GM18870 (cell line): Measurements from ENCODE around the gene REXO5.
"Not testable (repeated sequence)": the region's sequence is repeated elsewhere in the genome, so short reads cannot be mapped to it uniquely, and the experiment has no call there.

Source experiments
- ATAC-seq: cut with Tn5 transposase; IDR thresholded peaks from one replicate; pipeline ENCODE4 v1.9.1; 2021; ENCODE audit warnings: moderate library complexity; ENCODE audit not compliant: unreplicated experiment

Gene REXO5, protein sequence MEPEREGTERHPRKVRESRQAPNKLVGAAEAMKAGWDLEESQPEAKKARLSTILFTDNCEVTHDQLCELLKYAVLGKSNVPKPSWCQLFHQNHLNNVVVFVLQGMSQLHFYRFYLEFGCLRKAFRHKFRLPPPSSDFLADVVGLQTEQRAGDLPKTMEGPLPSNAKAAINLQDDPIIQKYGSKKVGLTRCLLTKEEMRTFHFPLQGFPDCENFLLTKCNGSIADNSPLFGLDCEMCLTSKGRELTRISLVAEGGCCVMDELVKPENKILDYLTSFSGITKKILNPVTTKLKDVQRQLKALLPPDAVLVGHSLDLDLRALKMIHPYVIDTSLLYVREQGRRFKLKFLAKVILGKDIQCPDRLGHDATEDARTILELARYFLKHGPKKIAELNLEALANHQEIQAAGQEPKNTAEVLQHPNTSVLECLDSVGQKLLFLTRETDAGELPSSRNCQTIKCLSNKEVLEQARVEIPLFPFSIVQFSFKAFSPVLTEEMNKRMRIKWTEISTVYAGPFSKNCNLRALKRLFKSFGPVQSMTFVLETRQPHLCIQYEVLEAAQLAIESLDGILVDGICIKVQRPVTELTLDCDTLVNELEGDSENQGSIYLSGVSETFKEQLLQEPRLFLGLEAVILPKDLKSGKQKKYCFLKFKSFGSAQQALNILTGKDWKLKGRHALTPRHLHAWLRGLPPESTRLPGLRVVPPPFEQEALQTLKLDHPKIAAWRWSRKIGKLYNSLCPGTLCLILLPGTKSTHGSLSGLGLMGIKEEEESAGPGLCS

DNA sequence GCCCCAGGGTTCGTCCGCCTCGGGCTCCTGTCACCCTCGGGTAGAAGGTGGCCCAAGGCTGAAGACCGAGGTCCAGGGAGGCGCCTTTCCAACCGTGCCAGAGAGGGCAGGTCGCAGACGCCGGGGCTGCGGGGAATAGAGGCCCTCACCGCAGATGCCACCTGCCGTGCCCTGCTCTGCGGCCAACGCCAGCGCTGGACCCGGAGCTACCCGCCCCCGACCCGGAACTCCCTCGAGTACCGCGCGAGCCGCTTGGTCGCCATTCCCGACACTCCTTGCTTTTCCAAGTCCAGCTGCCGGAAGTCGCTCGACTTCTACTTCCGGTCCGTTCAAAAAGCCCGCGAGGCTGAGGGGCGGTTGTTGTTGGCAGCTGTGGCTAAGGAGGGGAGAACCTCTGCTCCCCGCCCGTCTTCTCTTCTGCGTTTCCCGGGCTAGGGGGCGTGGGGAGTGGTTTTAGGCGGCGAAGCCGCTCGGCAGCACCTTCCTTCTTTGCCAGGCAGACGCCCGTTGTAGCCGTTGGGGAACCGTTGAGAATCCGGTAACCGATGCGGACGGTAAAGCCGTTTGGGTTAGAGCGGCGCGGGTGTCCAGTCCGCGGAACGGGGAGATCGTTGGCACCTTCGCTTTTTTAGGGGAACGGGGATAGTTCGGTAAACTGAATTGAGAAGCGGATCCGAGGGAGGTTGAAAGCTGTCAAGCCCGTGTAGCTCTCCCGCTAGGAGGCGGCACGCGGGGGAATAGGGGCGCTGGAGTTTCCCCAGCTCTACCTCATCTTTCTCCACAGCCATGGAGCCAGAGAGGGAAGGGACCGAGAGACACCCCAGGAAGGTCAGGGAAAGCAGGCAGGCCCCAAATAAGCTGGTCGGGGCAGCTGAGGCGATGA lies at the start of gene REXO5, which contains the start of gene ERI2:
REXO5 (plus strand) TSS at position 360 of the 883 bp plus-strand sequence; CDS start at position 787, 427 bp downstream.
ERI2 (minus strand) TSS at position 305 of the 883 bp plus-strand sequence; CDS start at position 263, 42 bp downstream.
- peak; percentile 56 for ATAC-seq

DNA sequence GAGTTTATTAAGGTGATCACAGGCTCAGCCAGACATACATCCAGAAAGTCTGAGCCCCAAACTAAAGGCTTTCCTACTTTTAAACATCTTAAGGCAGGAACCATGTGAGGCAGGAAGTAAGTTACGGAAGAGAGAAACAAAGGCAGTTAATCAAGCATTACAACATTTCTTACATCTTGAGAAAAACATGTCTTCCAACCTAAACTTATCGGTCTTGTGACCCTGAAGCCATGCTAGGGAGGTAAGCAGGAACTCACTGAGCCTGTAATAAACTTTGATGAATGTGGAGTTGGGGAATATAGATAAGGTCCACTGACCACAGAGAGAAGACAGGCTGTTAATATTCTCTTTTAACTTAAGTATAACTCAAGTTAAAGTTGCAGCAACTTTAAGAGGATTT lies 46.0 kb upstream of the REXO5 start:
- ATAC-seq: no peak

DNA sequence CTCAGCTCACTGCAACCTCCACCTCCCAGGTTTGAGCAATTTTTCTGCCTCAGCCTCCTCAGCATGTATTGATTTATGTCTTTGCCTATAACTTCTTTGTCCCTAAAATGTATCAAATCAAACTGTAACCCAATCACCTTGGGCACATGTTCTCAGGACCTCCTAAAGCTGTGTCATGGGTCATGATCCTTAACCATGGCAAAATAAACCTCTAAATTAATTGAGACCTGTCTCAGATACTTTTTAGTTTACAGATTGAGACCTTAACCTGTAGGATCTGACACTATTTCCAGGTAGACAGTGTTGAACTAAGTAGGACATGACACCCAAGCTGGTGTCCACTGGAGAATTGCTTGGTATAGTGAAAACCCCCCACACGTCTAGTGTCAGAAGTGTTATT lies 45.2 kb upstream of the REXO5 start:
- no peak for ATAC-seq

DNA sequence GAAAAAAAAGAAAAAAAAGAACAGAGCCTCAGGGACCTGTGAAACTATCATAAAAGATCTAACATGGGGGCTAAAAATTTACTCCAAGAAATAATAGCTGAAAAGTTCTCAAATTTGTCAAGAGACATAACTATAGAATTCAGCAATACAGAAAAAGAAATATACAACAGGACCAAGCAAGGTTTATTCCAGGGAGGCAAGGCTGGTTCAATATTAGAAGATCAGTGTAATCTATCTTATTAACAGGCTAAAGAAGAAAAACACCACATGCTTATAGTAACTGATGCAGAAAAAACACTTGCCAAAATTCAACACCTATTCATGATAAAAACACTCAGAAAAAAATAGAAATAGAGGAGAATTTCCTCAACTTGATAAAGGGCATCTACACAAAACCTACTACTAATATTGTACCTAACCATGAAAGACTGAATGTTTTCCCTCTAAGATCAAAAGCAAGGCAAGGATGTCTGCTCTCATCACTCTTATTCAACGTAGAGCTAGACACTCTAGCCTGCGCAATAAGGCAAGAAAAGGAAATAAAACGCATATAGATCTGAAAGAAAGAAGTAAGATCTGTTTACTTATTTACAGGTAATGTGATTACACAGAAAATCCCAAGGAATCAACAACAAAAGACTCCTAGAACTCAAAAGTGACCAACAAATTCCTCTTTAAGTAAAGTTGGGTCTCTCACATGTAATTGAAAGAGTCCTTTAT lies 43.8 kb upstream of the REXO5 start:
- no peak for ATAC-seq

DNA sequence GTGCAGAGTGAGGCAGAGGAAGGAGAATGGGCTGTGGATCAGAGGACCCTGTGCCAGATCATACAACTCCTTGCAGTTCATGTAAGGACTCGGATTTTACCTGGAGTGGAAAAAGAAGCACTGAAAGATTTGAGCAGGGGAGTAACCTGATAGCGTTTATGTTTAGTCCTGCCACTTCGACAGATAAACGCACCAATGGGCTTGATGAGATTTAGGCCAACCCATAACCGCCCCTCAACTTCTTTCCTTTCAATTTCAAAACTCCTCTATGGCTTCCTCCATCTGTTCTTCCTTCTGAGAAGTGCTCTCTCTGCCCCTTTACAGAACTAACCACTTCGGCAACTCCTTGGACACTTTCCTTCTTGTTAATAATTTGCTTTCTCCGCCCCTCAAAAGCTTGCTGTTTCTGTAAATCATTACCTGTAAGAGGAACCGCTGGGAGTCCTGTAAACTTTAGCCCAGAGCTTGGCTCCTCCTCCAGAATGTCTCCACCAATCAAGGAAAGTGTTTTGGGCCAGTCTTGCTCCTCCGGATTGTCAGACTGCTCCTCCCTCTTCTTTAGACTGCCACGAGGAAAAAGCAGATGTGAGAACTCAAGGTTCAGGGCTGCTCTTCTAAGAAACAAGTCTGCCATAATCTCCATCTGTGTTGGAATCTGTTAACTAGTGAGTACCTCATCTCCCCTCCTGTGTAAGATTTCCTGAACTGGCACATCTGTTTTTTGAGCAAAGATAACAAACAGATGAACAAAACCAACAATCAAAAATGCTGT lies 42.7 kb upstream of the REXO5 start, which contains the start of gene ACSM3:
ACSM3 (plus strand) TSS at position 554 of the 772 bp plus-strand sequence. CDS start 6,021 bp downstream, outside the sequence.
- peak; percentile 97 for ATAC-seq

DNA sequence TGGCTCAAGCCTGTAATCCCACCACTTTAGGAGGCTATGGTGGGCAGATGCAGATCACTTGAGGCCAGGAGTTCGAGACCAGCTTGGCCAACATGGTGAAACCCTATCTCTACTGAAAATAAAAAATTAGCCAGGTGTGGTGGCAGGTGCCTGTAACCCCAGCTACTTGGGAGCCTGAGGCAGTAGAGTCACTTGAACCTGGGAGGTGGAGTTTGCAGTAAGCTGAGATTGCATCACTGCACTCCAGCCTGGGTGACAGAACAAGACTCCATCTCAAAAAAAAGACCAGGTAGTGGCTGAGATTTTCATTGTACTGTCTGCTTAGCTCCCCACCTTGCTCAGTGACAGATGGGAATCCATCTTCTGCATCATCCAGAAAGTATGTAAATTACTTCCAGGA lies 41.9 kb upstream of the REXO5 start:
- not testable (repeated sequence) for ATAC-seq

DNA sequence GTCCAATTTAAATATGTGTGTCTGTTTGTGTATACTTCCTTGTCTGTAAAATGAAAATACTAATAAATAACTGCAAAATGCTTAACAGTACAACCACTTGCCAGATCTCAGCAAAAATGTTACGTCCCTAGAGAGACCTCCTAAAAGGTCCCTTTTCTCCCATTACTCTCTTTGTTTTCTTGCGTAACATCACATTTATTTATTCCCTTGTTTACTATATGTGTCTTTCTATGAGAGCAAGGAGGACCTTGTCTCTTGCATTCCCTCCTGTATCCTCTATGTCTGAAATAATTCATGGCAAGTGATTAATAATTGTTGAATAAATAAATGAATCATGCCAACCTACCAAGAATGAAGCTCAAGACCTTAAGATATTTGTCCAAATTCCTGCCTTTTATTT lies 40.6 kb upstream of the REXO5 start:
- no peak for ATAC-seq

DNA sequence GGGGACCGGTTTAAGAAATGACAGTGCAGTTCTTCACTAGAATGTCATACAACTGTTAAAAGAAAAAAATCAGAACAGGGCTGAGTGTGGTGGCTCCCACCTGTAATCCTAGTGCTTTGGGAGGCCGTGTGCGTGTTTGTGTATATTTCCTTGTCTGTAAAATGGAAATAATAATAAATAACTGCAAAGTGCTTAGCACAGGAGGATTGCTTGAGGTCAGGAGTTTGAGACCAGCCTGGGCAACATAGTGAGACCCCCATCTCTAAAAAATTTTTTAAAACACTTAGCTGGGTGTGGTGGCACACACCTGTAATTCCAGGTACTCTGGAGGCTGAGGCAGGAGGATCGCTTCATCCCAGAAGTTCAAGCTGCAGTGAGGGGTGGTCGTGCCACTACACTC lies 40.0 kb upstream of the REXO5 start:
- ATAC-seq: no peak

DNA sequence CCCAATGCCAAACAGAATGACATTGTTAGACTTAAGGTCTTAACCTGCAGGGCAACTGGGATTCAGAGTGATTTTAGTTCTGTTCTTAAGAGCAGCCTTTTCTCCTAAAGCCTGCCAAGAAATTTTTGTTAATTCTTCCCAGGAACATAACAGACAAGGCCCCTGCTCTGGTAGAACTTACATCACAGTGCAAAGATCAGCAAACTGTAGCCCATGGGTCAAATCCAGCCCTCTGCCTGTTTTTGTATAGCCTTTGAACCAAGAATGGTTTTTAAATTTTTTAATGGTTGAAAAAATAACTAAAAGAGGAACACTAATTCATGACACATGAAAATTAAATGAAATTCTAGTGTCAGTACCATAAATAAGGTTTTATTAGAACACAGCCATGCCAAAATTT lies 38.8 kb upstream of the REXO5 start:
- no peak for ATAC-seq

DNA sequence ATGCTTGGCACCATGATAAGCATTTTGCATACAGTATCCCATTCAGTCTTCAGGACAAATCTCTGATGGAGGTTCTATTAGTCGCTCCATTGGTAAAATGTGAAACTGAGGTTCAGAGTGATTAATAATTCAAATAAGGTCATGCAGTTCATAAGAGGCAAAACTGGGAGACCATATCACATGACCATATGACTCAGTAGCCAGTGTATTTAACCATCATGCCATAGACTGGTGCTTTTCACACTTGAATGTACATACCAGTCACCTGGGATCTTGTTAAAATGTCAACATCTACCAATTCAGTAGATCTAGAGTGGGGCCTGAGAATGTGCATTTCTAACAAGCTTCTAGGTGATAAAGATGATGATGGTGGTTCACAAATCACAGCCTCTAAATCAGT lies 38.2 kb upstream of the REXO5 start:
- ATAC-seq: no peak

DNA sequence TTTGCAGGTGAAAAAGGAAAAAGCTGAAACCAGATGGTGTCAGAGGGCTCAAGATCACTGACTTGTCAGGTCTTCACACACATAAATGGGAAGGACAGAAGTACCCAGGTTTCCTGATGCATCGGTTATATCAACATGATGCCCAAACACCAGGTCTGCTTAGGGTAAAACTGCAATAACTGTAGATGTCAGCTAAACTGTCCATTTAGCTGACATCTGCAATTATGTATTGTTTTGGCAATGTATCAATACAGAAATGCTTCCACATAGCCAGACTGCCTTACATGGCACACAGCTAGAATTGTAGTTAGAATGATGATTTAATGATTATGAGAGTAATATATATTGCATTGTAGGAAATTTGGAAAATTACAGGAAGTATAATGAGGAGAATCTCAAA lies 37.5 kb upstream of the REXO5 start:
- no peak for ATAC-seq

DNA sequence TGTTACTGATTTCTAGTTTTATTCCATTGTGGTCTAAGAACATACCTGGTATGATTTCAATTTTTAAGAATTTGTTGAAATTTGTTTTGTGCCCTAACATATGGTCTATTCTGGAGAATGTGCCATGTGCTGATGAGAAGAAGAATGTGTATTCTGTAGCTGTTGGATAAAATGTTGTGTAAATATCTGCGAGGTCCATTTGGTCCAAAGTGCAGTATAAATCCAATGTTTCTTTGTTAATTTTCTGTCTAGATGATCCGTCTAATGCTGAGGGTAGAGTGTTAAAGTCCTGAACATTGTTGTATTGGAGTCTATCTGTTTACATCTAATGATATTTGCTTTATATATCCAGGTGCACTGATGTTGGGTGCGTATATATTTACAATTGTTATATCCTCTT lies 32.6 kb upstream of the REXO5 start:
- ATAC-seq: no peak

DNA sequence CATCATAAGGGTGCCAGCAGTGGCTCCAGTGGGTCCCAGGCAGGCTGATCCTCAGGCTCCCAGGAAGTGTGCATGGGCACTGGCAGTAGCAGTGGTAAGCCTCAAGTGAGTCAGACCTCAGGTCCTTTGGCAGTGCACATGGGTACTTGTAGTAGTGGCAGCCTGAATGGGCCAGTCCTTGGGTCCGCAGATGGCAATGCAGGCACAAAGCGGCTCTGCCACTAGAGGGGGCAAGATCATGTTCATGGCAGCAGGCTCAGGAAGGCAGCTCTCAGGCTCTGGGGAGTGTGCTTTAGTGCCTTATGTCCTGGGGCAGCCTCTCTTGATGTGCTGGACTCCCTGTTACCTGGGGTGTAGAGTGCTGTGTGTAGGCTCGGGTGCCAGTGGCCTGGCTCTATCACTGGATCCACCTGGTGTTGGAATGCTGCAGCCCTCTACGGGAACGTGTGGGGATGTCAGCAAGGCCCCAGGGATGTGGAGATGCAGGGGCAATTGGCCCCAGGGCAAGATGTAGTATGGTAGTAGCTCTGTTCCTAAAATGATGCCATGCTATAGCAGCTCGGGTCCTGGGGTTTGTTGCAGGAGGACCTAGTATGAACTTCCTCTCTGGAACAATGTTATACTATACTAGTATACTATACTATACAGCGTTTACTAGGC lies 31.5 kb upstream of the REXO5 start:
- ATAC-seq: no peak

DNA sequence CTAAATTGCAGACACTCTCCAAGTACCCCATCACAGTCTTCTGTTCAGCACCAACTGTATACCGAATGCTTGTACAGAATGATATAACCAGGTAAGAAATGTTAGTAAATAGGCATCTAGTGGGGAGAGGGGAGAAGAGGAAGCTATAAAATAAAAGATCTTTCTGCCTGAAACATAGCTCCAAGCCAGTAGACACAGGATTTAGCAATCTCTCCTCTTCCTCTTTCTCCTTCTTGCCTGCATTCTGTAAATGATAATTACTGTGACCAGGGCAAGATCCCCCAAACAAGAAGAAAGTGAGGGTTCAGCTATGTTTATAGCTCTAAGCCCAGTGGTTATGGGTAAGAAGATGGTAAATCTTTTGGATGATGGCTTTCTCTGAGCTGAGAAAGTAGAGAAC lies 24.6 kb upstream of the REXO5 start:
- no peak for ATAC-seq

DNA sequence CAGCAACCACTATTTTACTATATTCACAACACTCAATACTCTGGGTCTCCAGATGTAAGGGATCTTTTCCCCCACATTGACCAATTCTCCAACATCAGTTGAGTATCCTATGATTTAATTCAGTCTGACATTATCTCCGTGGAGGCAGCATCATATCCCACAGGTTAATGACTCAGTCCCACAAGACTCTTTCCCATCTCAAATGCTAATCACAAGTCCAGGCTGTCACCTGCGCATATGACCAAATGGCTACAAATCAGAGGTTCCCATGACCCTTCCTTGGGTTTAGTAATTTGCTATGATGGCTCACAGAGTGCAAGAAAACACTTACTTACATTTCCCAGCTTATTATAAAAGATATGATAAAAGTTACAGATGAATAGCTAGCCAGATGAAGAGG lies 23.9 kb upstream of the REXO5 start:
- no peak for ATAC-seq

DNA sequence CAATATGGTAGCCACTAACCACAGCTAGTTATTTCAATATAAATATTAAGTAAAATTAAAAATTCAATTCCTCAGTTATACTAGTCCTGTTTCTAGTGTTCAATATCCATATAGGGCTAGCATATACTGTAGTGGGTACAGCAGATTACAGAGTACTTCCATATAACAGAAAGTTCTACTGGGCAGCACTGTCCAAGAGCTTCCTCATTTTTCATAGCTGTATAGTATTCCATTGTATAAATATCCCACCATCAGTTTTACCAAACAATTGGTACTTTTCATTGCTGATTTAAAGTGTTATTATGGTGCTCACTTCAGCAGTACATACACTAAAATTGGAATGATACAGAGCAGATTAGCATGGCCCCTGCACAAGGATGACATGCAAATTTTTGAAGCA lies 22.1 kb upstream of the REXO5 start:
- ATAC-seq: no peak

DNA sequence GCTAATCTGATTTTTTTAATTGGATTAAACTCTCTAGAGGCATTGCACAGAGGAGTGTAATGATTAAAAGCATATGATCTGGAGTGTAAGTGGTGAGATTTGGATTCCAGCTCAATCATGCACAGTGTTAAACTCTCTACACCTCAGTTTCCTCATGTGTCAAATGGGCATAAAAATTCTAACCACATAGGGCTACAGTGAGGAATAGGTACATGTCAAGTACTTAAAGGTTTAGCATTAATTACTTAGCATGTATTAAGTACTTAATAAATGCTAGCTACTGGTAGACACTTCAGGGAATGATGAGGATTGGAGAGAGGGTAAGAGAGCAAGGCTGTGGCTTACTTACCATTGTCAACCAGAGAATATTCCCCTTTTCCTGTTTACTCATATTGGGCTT lies 17.2 kb upstream of the REXO5 start:
- no peak for ATAC-seq

DNA sequence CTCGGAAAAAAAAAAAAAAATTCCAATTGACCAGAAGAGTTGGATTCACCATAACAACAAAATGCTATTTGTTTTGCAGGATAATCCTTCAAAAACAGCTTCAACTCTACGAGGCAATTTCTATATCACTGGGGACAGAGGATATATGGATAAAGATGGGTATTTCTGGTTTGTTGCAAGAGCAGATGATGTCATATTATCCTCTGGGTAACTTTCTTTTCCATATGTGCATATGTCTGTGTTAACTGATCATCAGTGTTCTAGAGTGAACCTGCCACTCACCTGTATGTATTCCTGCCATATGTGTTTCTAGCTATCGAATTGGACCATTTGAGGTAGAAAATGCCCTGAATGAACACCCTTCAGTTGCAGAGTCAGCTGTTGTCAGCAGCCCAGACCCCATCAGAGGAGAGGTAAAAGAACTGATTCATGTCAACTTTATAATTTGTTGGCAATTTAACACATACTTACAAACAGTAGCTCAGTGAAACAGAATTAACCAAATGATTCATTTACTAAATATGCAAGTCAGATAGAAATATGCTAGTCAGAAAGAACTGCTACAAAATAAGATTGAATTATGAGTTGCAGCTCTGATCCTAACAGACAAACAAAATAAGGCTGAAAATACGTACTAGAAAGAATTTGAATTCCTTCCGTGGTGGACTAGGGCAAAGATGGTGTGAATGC lies 14.3 kb upstream of the REXO5 start:
- ATAC-seq: no peak

DNA sequence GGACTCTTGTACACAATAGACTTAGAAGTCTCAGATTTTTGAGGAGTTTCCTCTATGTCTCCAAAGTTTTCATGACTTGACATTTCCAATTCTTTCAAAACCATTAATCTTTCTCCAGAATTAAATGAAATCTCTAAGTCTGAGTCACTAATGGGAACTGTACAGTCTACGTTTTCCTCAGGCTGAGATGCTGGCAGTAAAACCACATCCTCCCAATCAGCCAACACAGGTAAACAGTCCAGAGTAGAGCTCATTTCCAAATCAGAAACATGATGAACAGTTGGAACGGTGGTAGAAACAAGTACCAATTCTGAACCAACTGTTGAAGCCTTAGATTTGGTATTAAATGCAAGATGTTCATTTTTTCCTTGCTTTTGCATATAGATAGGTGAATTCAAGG lies 8.0 kb upstream of the REXO5 start:
- no peak for ATAC-seq
